Measurements from ENCODE around the gene HIP1.
A peak's percentile ranks its signal among the peaks of the same experiment; 100 is the strongest.
"Not testable (repeated sequence)": the region's sequence is repeated elsewhere in the genome, so short reads cannot be mapped to it uniquely, and the experiment has no call there.

HIP1 gene

GRCh38 chr7:75738975-75739795, 444 bp upstream of the HIP1 start:
- DNase-seq: peak; percentile 99

- DNase-seq: peak; percentile 34
Measured at GRCh38 chr7:75737856-75738603, 711 bp downstream of the HIP1 start.

- no peak for DNase-seq
Measured at GRCh38 chr7:75735581-75736350, 3.0 kb downstream of the HIP1 start.

- DNase-seq: peak; percentile 45
Measured at GRCh38 chr7:75734586-75735458, 3.9 kb downstream of the HIP1 start.

GRCh38 chr7:75732764-75733630, 5.7 kb downstream of the HIP1 start:
- DNase-seq: no peak

GRCh38 chr7:75732016-75732521, 6.7 kb downstream of the HIP1 start:
- DNase-seq: no peak

GRCh38 chr7:75729851-75730274, 8.9 kb downstream of the HIP1 start:
- no peak for DNase-seq

GRCh38 chr7:75727881-75728593, 10.7 kb downstream of the HIP1 start:
- DNase-seq: peak; percentile 69

GRCh38 chr7:75727351-75727750, 11.4 kb downstream of the HIP1 start:
- not testable (repeated sequence) for DNase-seq

- DNase-seq: peak; percentile 54
Measured at GRCh38 chr7:75725306-75725705, 13.4 kb downstream of the HIP1 start.

GRCh38 chr7:75723444-75723843, 15.3 kb downstream of the HIP1 start:
- no peak for DNase-seq

GRCh38 chr7:75722373-75722772, 16.4 kb downstream of the HIP1 start:
- no peak for DNase-seq

GRCh38 chr7:75721922-75722321, 16.8 kb downstream of the HIP1 start:
- not testable (repeated sequence) for DNase-seq

- DNase-seq: no peak
Measured at GRCh38 chr7:75721426-75721825, 17.3 kb downstream of the HIP1 start.

GRCh38 chr7:75719626-75720025, 19.1 kb downstream of the HIP1 start:
- DNase-seq: no peak

- DNase-seq: no peak
Measured at GRCh38 chr7:75718390-75719031, 20.2 kb downstream of the HIP1 start.

GRCh38 chr7:75717746-75718145, 21.0 kb downstream of the HIP1 start:
- not testable (repeated sequence) for DNase-seq

- no peak for DNase-seq
Measured at GRCh38 chr7:75716992-75717626, 21.6 kb downstream of the HIP1 start.

- DNase-seq: no peak
Measured at GRCh38 chr7:75715864-75716263, 22.9 kb downstream of the HIP1 start.
